ENCODE measurements around the gene FUT7. TPM values are rescaled to one million over a fixed set of nuclear protein-coding genes. Genes with fewer than 3 reads are reported as not detected.
A peak's percentile ranks its signal among the peaks of the same experiment; 100 is the strongest.

FUT7 gene
- total RNA-seq, 1 donor from 2014 or later: not detected

DNA sequence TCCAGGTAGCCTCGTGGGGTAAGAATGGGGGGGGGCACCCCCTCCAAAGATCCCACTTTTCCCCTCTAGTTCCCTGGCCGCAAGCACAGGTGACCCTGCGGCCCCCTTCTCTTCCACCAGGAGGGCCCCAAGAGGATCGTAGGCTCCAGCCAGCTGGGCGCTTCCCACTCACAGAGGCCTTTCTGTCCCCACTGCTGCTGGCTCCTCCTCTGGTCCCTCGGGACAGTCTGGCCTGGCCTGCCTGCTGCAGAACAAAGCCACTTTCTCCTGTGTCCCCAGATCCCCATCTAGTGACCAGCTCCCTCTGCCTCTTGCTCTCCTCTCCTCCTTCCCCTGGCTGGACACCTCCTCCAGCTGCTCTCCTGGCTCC is 39.0 kb upstream of the FUT7 start:
- H3K27ac Mint-ChIP-seq: peak overlapping the region; percentile 72
- intact Hi-C loops (cut with micrococcal nuclease): loop anchor here (1.0 kb wide), 2 partner anchors 15 to 25 kb away; partner anchors contain the start of genes MAN1B1 and NPDC1

DNA sequence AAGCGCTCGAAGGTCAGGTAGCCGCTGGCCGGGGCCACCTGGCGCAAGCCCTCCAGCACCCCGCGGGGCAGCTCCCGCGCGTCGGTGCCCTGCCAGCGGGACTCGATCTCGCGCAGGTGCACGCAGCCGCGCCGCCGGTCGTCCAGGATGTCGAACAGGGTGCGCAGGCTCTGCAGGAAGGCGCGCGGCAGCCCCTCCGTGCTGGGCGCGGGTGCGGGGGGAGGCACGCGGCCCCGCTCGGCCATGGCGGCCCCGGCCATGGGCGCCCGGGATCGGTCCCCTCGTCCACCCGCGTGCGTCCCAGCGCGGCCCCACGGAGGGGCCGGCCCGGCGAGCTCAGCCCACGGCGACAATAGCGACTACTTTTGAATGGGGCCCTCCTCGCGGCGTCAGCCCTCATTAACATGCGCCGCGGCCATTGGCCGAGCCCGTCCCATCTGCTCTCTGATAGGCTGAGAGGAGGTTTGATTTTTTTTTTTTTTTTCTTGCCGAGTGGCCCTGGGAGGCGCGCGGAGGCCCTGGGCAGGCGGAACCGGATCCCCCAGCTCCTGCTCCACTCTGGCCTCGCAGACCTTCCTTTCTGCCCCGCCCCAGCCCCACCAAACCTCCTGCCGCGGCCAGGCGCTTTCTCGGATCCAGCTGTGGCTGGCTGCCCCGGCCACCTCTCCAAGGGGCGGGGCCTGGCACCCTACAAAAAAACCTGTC is 38.5 kb upstream of the FUT7 start, which contains the start of gene SAPCD2:
TSS of gene SAPCD2 (minus strand) at position 357 of the 705 bp plus-strand sequence. CDS start at position 260, 97 bp downstream.
- Mint-ChIP-seq H3K4me3 (ENCODE audit: low read depth) (peak within 1 kb of the TSS; percentile 83), H3K4me1 (ENCODE audit: low read depth) (peaks cover 18% of the 10 kb centered on the region), H3K9me3 (no peaks in the 10 kb centered on the region), H3K27ac (peak within 1 kb of the TSS; percentile 72), H3K27me3 (ENCODE audit: low read depth) (no peaks in the 10 kb centered on the region), H3K36me3 (ENCODE audit: low read depth) (no peaks in the 10 kb centered on the region)
- intact Hi-C loops (cut with micrococcal nuclease): loop anchor here (1.0 kb wide), 2 partner anchors 16 to 24 kb away; partner anchors contain the start of genes MAN1B1 and NPDC1
- peak; percentile 87 for DNase-seq (ENCODE audit: low spot score)

More for the DNA sequence above, 39.0 kb upstream of the FUT7 start:
- no peaks in the 10 kb centered on the region for H3K9me3 Mint-ChIP-seq
- peak overlapping the region; percentile 83 for H3K4me3 Mint-ChIP-seq (ENCODE audit: low read depth)
- no peaks in the 10 kb centered on the region for H3K27me3 Mint-ChIP-seq (ENCODE audit: low read depth)
- no peak for DNase-seq (ENCODE audit: low spot score)
- peaks cover 18% of the 10 kb centered on the region for H3K4me1 Mint-ChIP-seq (ENCODE audit: low read depth)
- H3K36me3 Mint-ChIP-seq (ENCODE audit: low read depth): no peaks in the 10 kb centered on the region

GRCh38 chr9:137069508-137070091 is 37.7 kb upstream of the FUT7 start:
- intact Hi-C loops (cut with micrococcal nuclease): loop anchor here (1.0 kb wide), 2 partner anchors 17 to 23 kb away; partner anchors contain the start of genes MAN1B1 and NPDC1
- H3K4me3 Mint-ChIP-seq (ENCODE audit: low read depth): peak overlapping the region; percentile 70
- no peak for DNase-seq (ENCODE audit: low spot score)
- H3K36me3 Mint-ChIP-seq (ENCODE audit: low read depth): no peaks in the 10 kb centered on the region
- H3K9me3 Mint-ChIP-seq: no peaks in the 10 kb centered on the region
- no peaks in the 10 kb centered on the region for H3K27me3 Mint-ChIP-seq (ENCODE audit: low read depth)
- peaks cover 18% of the 10 kb centered on the region for H3K4me1 Mint-ChIP-seq (ENCODE audit: low read depth)
- H3K27ac Mint-ChIP-seq: no peak overlapping the region

- intact Hi-C loops (cut with micrococcal nuclease): no loop called here
- peak overlapping the region; percentile 70 for H3K4me3 Mint-ChIP-seq (ENCODE audit: low read depth)
- DNase-seq (ENCODE audit: low spot score): no peak
- H3K9me3 Mint-ChIP-seq: no peaks in the 10 kb centered on the region
- H3K36me3 Mint-ChIP-seq (ENCODE audit: low read depth): peaks cover 4% of the 10 kb centered on the region
- peaks cover 20% of the 10 kb centered on the region for H3K4me1 Mint-ChIP-seq (ENCODE audit: low read depth)
- H3K27me3 Mint-ChIP-seq (ENCODE audit: low read depth): no peaks in the 10 kb centered on the region
- no peak overlapping the region for H3K27ac Mint-ChIP-seq
Observed at GRCh38 chr9:137068539-137069507, 36.9 kb upstream of the FUT7 start.

DNA sequence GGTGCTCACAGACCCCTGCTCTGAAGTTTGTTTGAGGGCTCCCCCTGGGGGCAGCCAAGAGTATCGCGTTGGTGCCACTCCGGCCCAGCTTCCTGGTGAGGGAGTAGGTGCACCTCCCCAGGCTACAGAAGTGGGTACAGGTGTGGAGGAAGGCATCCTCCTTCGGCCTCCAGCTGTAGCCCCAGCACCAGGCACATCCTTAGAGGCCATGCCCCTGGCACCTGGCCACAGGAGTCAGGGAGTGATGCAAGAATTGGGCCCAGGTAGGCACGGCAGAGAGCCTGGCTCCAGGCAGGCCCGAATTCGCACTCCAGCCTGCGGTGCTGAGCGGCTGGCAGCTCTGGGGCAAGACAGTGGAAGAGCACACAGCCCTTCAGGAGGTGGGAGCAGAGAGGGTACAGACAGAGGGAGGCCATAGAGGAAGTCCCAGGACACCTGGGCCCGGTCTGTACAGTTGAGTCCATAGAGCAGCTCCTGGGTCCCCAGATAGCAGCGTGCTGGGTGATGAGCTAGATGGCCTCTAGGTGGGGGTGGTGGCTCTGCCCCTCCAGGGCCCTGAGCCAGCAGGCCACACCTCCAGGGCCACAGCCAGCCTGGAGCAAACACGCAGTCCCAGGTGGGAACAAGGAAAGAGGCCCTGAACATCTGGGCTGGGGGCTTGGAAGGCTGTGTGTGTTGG is 36.1 kb upstream of the FUT7 start:
- Mint-ChIP-seq H3K4me1 (ENCODE audit: low read depth) (peaks cover 20% of the 10 kb centered on the region), H3K27ac (peak overlapping the region; percentile 50), H3K4me3 (ENCODE audit: low read depth) (peak overlapping the region; percentile 65), H3K9me3 (no peaks in the 10 kb centered on the region), H3K27me3 (ENCODE audit: low read depth) (no peaks in the 10 kb centered on the region), H3K36me3 (ENCODE audit: low read depth) (peaks cover 4% of the 10 kb centered on the region)
- intact Hi-C loops (cut with micrococcal nuclease): no loop called here
- DNase-seq (ENCODE audit: low spot score): peak; percentile 86

GRCh38 chr9:137066096-137066861 is 34.4 kb upstream of the FUT7 start:
- no peaks in the 10 kb centered on the region for H3K9me3 Mint-ChIP-seq
- no peak for DNase-seq (ENCODE audit: low spot score)
- no peak overlapping the region for H3K4me3 Mint-ChIP-seq (ENCODE audit: low read depth)
- H3K36me3 Mint-ChIP-seq (ENCODE audit: low read depth): peaks cover 4% of the 10 kb centered on the region
- no peak overlapping the region for H3K27ac Mint-ChIP-seq
- H3K4me1 Mint-ChIP-seq (ENCODE audit: low read depth): peaks cover 15% of the 10 kb centered on the region
- intact Hi-C loops (cut with micrococcal nuclease): no loop called here
- no peaks in the 10 kb centered on the region for H3K27me3 Mint-ChIP-seq (ENCODE audit: low read depth)

- peaks cover 10% of the 10 kb centered on the region for H3K4me1 Mint-ChIP-seq (ENCODE audit: low read depth)
- intact Hi-C loops (cut with micrococcal nuclease): no loop called here
- H3K27ac Mint-ChIP-seq: no peak overlapping the region
- H3K36me3 Mint-ChIP-seq (ENCODE audit: low read depth): peaks cover 4% of the 10 kb centered on the region
- no peak for DNase-seq (ENCODE audit: low spot score)
- H3K27me3 Mint-ChIP-seq (ENCODE audit: low read depth): no peaks in the 10 kb centered on the region
- no peak overlapping the region for H3K4me3 Mint-ChIP-seq (ENCODE audit: low read depth)
- H3K9me3 Mint-ChIP-seq: no peaks in the 10 kb centered on the region
Observed at GRCh38 chr9:137065336-137065967, 33.6 kb upstream of the FUT7 start.

DNA sequence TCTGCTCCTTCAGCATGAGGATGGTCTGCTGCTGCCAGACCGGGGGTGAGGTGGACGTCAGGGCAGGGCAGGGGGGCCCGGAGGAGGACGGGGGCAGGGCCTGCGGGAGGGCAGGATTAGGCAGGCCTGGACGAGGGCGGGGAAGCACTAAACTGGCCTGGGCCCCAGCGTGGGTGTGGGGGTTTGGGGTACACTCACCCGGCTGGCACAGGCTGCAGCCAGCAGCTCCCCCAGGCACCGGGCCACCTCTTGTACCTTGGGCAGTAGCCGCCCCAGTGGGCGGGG is 32.9 kb upstream of the FUT7 start:
- peaks cover 4% of the 10 kb centered on the region for H3K36me3 Mint-ChIP-seq (ENCODE audit: low read depth)
- no peaks in the 10 kb centered on the region for H3K27me3 Mint-ChIP-seq (ENCODE audit: low read depth)
- no peak overlapping the region for H3K4me3 Mint-ChIP-seq (ENCODE audit: low read depth)
- no peak for DNase-seq (ENCODE audit: low spot score)
- no peaks in the 10 kb centered on the region for H3K9me3 Mint-ChIP-seq
- peaks cover 10% of the 10 kb centered on the region for H3K4me1 Mint-ChIP-seq (ENCODE audit: low read depth)
- no peak overlapping the region for H3K27ac Mint-ChIP-seq
- intact Hi-C loops (cut with micrococcal nuclease): loop anchor here (1.0 kb wide), 1 partner anchor 19 kb away; the partner anchor contains the start of gene NPDC1

GRCh38 chr9:137064027-137064879 is 32.4 kb upstream of the FUT7 start:
- no peak overlapping the region for H3K4me3 Mint-ChIP-seq (ENCODE audit: low read depth)
- H3K36me3 Mint-ChIP-seq (ENCODE audit: low read depth): peaks cover 4% of the 10 kb centered on the region
- H3K27ac Mint-ChIP-seq: no peak overlapping the region
- intact Hi-C loops (cut with micrococcal nuclease): loop anchor here (1.0 kb wide), 1 partner anchor 18 kb away; the partner anchor contains the start of gene NPDC1
- peaks cover 10% of the 10 kb centered on the region for H3K4me1 Mint-ChIP-seq (ENCODE audit: low read depth)
- peak; percentile 43 for DNase-seq (ENCODE audit: low spot score)
- no peaks in the 10 kb centered on the region for H3K9me3 Mint-ChIP-seq
- no peaks in the 10 kb centered on the region for H3K27me3 Mint-ChIP-seq (ENCODE audit: low read depth)

DNA sequence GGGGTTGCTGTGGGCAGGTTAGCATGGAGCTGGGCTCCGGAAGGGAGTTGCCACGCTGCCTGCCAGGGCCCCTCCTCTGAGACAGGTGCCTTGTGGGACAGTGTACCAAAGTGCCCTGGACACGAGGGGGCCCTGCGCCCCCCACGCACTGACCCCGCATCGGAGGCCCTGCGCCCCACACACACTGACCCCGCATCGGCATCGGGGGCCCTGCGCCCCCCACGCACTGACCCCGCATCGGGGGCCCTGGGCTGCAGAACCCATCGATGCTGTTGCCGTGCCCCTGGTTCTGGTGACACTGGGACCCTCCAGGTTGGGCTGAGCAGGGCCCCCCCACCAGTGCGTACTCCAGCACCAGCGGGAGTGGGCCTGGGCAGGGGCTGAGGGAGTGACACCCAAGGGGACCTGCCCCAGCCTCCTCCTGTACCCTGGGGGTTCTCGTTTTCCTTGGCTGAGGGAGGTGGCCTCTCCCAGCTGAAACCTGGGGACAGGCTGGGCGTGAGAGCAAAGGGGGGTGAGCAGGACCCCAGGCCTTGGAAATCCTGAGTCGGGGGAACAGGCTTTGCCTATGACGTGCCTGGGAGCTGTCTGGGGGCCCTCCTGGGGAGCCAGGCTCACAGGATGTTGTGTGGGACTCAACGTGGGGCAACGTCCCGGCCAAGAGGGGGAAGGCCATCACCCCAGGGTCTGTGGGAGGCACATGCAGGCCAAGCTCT is 31.6 kb upstream of the FUT7 start:
- DNase-seq (ENCODE audit: low spot score): no peak
- peaks cover 9% of the 10 kb centered on the region for H3K4me1 Mint-ChIP-seq (ENCODE audit: low read depth)
- no peak overlapping the region for H3K4me3 Mint-ChIP-seq (ENCODE audit: low read depth)
- intact Hi-C loops (cut with micrococcal nuclease): loop anchor here (1.0 kb wide), 1 partner anchor 17 kb away; the partner anchor contains the start of gene NPDC1
- H3K27ac Mint-ChIP-seq: no peak overlapping the region
- H3K9me3 Mint-ChIP-seq: no peaks in the 10 kb centered on the region
- peaks cover 4% of the 10 kb centered on the region for H3K36me3 Mint-ChIP-seq (ENCODE audit: low read depth)
- H3K27me3 Mint-ChIP-seq (ENCODE audit: low read depth): no peaks in the 10 kb centered on the region

Data from activated T-helper 2 cell treated with anti-CD3 and anti-CD28 coated beads, Interferon-gamma antibody, Interleukin-2, Interleukin-4, amounts not matched to agents 10 μg/mL and 5 μg/mL and 100 μg/mL, durations not matched to agents 14 hours and 24 hours and 36 hours (primary cell).